A673 (cell line): ENCODE measurements around the gene CCNY.

Source experiments
- EZH2 ChIP-seq: fragments of 200-600 bp; sonication (generic); IDR thresholded peaks from 2 replicates; pipeline ENCODE4 v1.6.1; 2017; ENCODE audit warnings: borderline replicate concordance, low read depth, mild to moderate bottlenecking, mixed read lengths, antibody characterized with exemption, low read length; ENCODE audit not compliant: poor library complexity, severe bottlenecking
- TF ChIP-seq, protein P1 (sequence below): fragments of 300-800, 200-600 bp; sonication (generic); conservative IDR thresholded peaks from 2 replicates; pipeline ENCODE4 v1.5.1; 2017; ENCODE audit warnings: low read depth, mild to moderate bottlenecking, antibody characterized with exemption, low read length, moderate library complexity, mixed read lengths

DNA sequence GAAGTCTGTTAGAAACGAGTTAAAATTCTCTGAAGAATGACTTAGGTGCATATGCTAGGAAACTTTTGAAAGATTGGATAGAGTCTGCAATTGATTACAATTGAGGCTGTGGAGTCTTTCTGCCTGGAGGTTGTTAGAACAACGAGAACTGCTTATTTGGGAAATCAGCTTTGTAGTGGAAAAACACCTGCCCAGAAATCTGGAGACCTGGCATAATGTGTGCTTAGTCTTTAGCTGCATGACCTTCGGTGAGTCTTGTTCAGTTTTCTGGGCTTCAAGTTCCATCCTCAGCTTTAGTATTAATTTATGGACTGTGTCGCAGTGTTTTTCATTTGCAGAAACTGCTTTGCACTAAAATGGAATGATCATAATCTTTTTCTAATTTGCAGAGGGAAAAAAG lies 31.7 kb downstream of the CCNY start:
- TF ChIP-seq, protein P1, sequence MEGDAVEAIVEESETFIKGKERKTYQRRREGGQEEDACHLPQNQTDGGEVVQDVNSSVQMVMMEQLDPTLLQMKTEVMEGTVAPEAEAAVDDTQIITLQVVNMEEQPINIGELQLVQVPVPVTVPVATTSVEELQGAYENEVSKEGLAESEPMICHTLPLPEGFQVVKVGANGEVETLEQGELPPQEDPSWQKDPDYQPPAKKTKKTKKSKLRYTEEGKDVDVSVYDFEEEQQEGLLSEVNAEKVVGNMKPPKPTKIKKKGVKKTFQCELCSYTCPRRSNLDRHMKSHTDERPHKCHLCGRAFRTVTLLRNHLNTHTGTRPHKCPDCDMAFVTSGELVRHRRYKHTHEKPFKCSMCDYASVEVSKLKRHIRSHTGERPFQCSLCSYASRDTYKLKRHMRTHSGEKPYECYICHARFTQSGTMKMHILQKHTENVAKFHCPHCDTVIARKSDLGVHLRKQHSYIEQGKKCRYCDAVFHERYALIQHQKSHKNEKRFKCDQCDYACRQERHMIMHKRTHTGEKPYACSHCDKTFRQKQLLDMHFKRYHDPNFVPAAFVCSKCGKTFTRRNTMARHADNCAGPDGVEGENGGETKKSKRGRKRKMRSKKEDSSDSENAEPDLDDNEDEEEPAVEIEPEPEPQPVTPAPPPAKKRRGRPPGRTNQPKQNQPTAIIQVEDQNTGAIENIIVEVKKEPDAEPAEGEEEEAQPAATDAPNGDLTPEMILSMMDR: no peak
- no peak for TF ChIP-seq EZH2
